Lower lobe of right lung (tissue), 2 donors: ENCODE results near the gene NDC1. TPM values are rescaled to one million over a fixed set of nuclear protein-coding genes. Genes with fewer than 3 reads are reported as not detected.

ENCODE experiments used
- ATAC-seq, 2 donors: fragments of 200-7000 bp; cut with Tn5 transposase; one replicate each; pipeline ENCODE4 v1.9.1; 2020 to 2022; ENCODE audit warnings: mild to moderate bottlenecking in 2 of 2, moderate library complexity in 2 of 2
- DNase-seq: peaks from one replicate; pipeline ENCODE4 v3.0.0-alpha.2; 2020
- H3K27ac ChIP-seq: fragments of 200-600 bp; one replicate; pipeline ENCODE4 v1.8.0; 2022
- H3K27me3 ChIP-seq: fragments of 200-600 bp; one replicate; pipeline ENCODE4 v1.8.0; 2022; ENCODE audit warnings: low read depth
- H3K36me3 ChIP-seq: fragments of 200-600 bp; one replicate; pipeline ENCODE4 v1.8.0; 2022; ENCODE audit warnings: mild to moderate bottlenecking
- H3K4me1 ChIP-seq: fragments of 200-600 bp; one replicate; pipeline ENCODE4 v1.8.0; 2022
- H3K4me3 ChIP-seq: fragments of 200-600 bp; one replicate; pipeline ENCODE4 v1.8.0; 2022; ENCODE audit warnings: mild to moderate bottlenecking
- H3K9me3 ChIP-seq: fragments of 200-600 bp; one replicate; pipeline ENCODE4 v1.8.0; 2022
- intact Hi-C: fragments of 100-400 bp; cut with DNase I; formaldehyde crosslinking; loops from one replicate; pipeline ENCODE4 v1.11.0; 2022
- total RNA-seq: library from RNA; stranded (reverse); fragmentation: NEBNext Ultra II Directional; extraction: Animal tissue kit (Norgen Biotek cat#: 25700); gene quantifications from one replicate; pipeline ENCODE4 v1.2.1, GENCODE V29; 2021
- TF ChIP-seq, protein P1 (sequence below): fragments of 200-600 bp; IDR thresholded peaks from one replicate; pipeline ENCODE4 v1.8.0; 2022; ENCODE audit warnings: antibody characterized with exemption, mild to moderate bottlenecking
- donor health status: DM: no; HTN: yes; CAD: no; lungs with severe emphysema.

The NDC1 gene
- total RNA-seq, 1 donor from 2014 or later: 9.9 TPM

- DNase-seq: no peak
- TF ChIP-seq, protein P1, sequence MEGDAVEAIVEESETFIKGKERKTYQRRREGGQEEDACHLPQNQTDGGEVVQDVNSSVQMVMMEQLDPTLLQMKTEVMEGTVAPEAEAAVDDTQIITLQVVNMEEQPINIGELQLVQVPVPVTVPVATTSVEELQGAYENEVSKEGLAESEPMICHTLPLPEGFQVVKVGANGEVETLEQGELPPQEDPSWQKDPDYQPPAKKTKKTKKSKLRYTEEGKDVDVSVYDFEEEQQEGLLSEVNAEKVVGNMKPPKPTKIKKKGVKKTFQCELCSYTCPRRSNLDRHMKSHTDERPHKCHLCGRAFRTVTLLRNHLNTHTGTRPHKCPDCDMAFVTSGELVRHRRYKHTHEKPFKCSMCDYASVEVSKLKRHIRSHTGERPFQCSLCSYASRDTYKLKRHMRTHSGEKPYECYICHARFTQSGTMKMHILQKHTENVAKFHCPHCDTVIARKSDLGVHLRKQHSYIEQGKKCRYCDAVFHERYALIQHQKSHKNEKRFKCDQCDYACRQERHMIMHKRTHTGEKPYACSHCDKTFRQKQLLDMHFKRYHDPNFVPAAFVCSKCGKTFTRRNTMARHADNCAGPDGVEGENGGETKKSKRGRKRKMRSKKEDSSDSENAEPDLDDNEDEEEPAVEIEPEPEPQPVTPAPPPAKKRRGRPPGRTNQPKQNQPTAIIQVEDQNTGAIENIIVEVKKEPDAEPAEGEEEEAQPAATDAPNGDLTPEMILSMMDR: no peak
- Histone ChIP-seq H3K27ac (no peak overlapping the region), H3K36me3 (peaks cover 89% of the 10 kb centered on the region), H3K4me3 (no peak overlapping the region), H3K27me3 (no peaks in the 10 kb centered on the region), H3K9me3 (no peaks in the 10 kb centered on the region), H3K4me1 (no peaks in the 10 kb centered on the region)
- ATAC-seq: no peak
- intact Hi-C loops: loop anchor here (10.0 kb wide), 1 partner anchor 84 kb away; no protein-coding TSS in a partner anchor
Observed at GRCh38 chr1:53871221-53871620, 33.1 kb upstream of the NDC1 start.

- intact Hi-C loops: loop anchor here (10.0 kb wide), 1 partner anchor 85 kb away; no protein-coding TSS in a partner anchor
- H3K27me3 ChIP-seq: no peaks in the 10 kb centered on the region
- no peak overlapping the region for H3K27ac ChIP-seq
- H3K36me3 ChIP-seq: peaks cover 91% of the 10 kb centered on the region
- H3K9me3 ChIP-seq: no peaks in the 10 kb centered on the region
- TF ChIP-seq, protein P1: no peak
- no peak for DNase-seq
- no peak for ATAC-seq
- no peak overlapping the region for H3K4me3 ChIP-seq
- H3K4me1 ChIP-seq: no peaks in the 10 kb centered on the region
Observed at GRCh38 chr1:53869454-53870117, 31.5 kb upstream of the NDC1 start.

DNA sequence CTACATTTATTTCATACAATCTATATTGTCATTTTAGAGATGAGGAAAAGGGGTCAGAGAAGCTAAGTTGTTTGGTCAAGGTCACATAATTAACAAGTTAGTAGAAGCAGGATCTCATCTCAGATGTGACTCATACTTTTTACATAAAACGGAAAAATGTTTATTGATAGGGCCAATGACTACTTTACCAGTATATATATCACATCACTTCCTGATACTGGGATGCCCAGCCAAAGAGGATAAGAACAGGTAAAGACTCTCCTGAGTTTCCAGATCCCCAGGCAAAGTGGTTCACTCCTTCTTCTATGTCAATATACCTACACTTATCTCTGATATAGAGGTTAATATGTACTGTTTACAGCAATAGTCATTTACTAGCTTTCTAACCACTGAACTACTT lies 30.5 kb upstream of the NDC1 start:
- Histone ChIP-seq H3K9me3 (no peaks in the 10 kb centered on the region), H3K27ac (no peak overlapping the region), H3K36me3 (peaks cover 86% of the 10 kb centered on the region), H3K27me3 (no peaks in the 10 kb centered on the region), H3K4me3 (no peak overlapping the region), H3K4me1 (no peaks in the 10 kb centered on the region)
- intact Hi-C loops: no loop called here
- no peak for ATAC-seq
- no peak for DNase-seq
- TF ChIP-seq, protein P1: no peak

DNA sequence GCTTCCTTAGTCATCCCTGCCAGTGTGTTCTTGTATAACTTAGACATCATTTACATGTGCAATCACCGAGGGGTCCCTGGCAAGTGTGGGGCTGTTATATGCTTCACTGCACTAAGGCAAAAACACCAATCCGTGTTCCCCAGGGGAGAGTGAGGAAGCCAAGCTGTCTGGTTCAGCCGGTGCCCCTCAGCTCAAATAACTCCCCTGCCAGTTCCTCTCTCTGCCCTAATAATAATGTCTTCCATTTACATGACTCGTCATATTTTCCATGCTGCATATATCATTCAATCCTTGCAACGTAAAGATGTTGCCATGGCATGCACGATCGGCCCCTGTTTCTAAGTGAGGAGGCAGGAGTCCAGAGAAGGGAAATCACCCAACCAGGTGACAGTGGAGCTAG lies 24.4 kb upstream of the NDC1 start:
- H3K4me1 ChIP-seq: no peaks in the 10 kb centered on the region
- intact Hi-C loops: no loop called here
- H3K9me3 ChIP-seq: no peaks in the 10 kb centered on the region
- no peaks in the 10 kb centered on the region for H3K27me3 ChIP-seq
- peaks cover 60% of the 10 kb centered on the region for H3K36me3 ChIP-seq
- TF ChIP-seq, protein P1: no peak
- H3K27ac ChIP-seq: no peak overlapping the region
- no peak overlapping the region for H3K4me3 ChIP-seq
- DNase-seq (no peak), ATAC-seq (no peak)

DNA sequence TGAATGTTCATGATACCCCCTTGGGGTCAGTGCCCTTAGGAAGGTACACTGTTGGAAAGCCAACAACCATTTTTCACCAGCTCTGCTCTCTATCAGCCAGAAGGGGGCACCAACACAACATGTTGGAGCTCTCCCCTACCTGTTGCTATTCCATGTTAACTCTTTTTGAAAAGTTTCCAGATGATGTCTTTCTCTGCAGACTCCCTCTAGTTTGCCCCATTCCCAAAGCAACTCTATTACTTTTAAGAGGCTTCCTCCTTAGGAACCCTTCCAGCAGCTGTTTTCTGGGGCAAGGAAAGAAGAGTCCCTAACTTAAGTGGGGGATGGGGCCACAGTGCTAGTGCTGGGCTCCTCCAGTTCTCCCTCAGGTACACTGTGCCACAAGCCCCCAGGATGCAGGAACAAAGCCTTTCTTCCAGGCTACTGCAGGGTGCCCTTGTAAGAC lies 22.9 kb upstream of the NDC1 start:
- intact Hi-C loops: no loop called here
- Histone ChIP-seq H3K4me3 (no peak overlapping the region), H3K27me3 (no peaks in the 10 kb centered on the region), H3K27ac (no peak overlapping the region), H3K36me3 (peaks cover 64% of the 10 kb centered on the region), H3K9me3 (no peaks in the 10 kb centered on the region), H3K4me1 (no peaks in the 10 kb centered on the region)
- TF ChIP-seq, protein P1: peak; percentile 73
- peak; percentile 61 to 74 for ATAC-seq
- DNase-seq: no peak
